HCT116 (cell line): ENCODE data around the gene ZFYVE27. TPM values are rescaled to one million over a fixed set of nuclear protein-coding genes. Genes with fewer than 3 reads are reported as not detected.

ENCODE experiments used
- ATAC-seq: fragments of 200-7000 bp; cut with Tn5 transposase; 2 replicates; pipeline ENCODE4 v1.9.1; 2020; ENCODE audit warnings: mild to moderate bottlenecking, moderate library complexity
- BruUV-seq: library from RNA; stranded (reverse); fragments of 400-500 nt; replicated peaks from 2 replicates; lab custom pipeline; 2021; lab: Mats Ljungman, UMichigan
- CTCF ChIA-PET: fragments of 300-600 bp; sonication (Branson Sonifier 250); formaldehyde crosslinking; loops from one replicate; lab custom pipeline; 2021; ENCODE audit warnings: antibody characterized with exemption; lab: Charles Lee
- POLR2A ChIA-PET: fragments of 300-600, 350-600 bp; sonication (Branson Sonifier 250); formaldehyde crosslinking; loops from one replicate; lab custom pipeline; 2021; ENCODE audit warnings: antibody characterized with exemption; lab: Charles Lee
- RAD21 ChIA-PET, 2 experiments: fragments of 300-600 bp; sonication (Branson Sonifier 250); formaldehyde crosslinking; loops; one replicate each; lab custom pipeline; 2023; ENCODE audit warnings: low total read pairs in 2 of 2; ENCODE audit not compliant: uncharacterized antibody in 2 of 2, unreplicated experiment in 2 of 2, low non-redundant PET in 1 of 2; lab: Charles Lee
- DNase-seq: peaks from one replicate; pipeline ENCODE4 v3.0.0-alpha.2; 2010; ENCODE audit warnings: low read depth, low spot score
- H2AFZ ChIP-seq: fragments of 200-600 bp; shearing (Covaris generic), sonication (generic); 2 replicates; pipeline ENCODE4 v1.6.1; 2017; ENCODE audit warnings: low read depth, mixed run types, mixed read lengths, antibody characterized with exemption, low read length; ENCODE audit not compliant: poor library complexity, severe bottlenecking
- H3K27ac ChIP-seq: 2 replicates; pipeline ENCODE4 v1.5.1; 2012; ENCODE audit warnings: low read depth, low read length
- H3K27me3 ChIP-seq: fragments of 200-600 bp; sonication (generic); 2 replicates; pipeline ENCODE4 v1.6.1; 2016; ENCODE audit warnings: mixed run types, low read length, mixed read lengths; ENCODE audit not compliant: insufficient read depth
- H3K36me3 ChIP-seq, 2 experiments: fragments of 200-500 bp in 1 of 2; fragments of 200-600 bp in 1 of 2; sonication (Bioruptor generic) in 1 of 2; sonication (generic) in 1 of 2; 2 replicates each; pipeline versions ENCODE4 v1.5.1 to v1.6.1; 2014 to 2016; ENCODE audit warnings: low read length in 2 of 2, inconsistent platforms in 1 of 2, mixed read lengths in 1 of 2, mixed run types in 1 of 2; ENCODE audit not compliant: insufficient read depth in 2 of 2, control insufficient read depth in 1 of 2
- H3K4me1 ChIP-seq, 2 experiments: fragments of 200-600 bp in 1 of 2; sonication (generic) in 1 of 2; 2 replicates each; pipeline versions ENCODE4 v1.5.1 to v1.6.1; 2012 to 2017; ENCODE audit warnings: low read length in 2 of 2, inconsistent platforms in 1 of 2, mild to moderate bottlenecking in 1 of 2, mixed read lengths in 1 of 2, mixed run types in 1 of 2, moderate library complexity in 1 of 2; ENCODE audit not compliant: insufficient read depth in 2 of 2, control insufficient read depth in 1 of 2
- H3K4me2 ChIP-seq: fragments of 200-600 bp; sonication (generic); 2 replicates; pipeline ENCODE4 v1.6.1; 2017; ENCODE audit warnings: mixed run types, low read length, mixed read lengths
- H3K4me3 ChIP-seq, 2 experiments: fragments of 200-600 bp in 1 of 2; sonication (generic) in 1 of 2; replicated peaks in 1 of 2; 2 replicates each; pipeline ENCODE4 v1.5.1; 2011 to 2016; ENCODE audit warnings: low read length in 2 of 2, control low read depth in 1 of 2, low read depth in 1 of 2, mild to moderate bottlenecking in 1 of 2, mixed read lengths in 1 of 2, mixed run types in 1 of 2
- H3K79me2 ChIP-seq: fragments of 200-600 bp; sonication (generic); 2 replicates; pipeline ENCODE4 v1.6.1; 2017; ENCODE audit warnings: mild to moderate bottlenecking, mixed run types, low read length, moderate library complexity, mixed read lengths; ENCODE audit not compliant: insufficient read depth
- H3K9ac ChIP-seq: fragments of 200-600 bp; sonication (generic); 2 replicates; pipeline ENCODE4 v1.6.1; 2016; ENCODE audit warnings: low read length, mixed read lengths
- H3K9me2 ChIP-seq: fragments of 200-600 bp; sonication (generic), shearing (Covaris generic); 2 replicates; pipeline ENCODE4 v1.6.1; 2017; ENCODE audit warnings: mixed run types, mild to moderate bottlenecking, moderate library complexity; ENCODE audit not compliant: insufficient read depth
- H3K9me3 ChIP-seq, 2 experiments: fragments of 200-500 bp in 1 of 2; fragments of 200-600 bp in 1 of 2; sonication (Bioruptor generic) in 1 of 2; sonication (generic) in 1 of 2; 2 replicates each; pipeline ENCODE4 v1.6.1; 2014 to 2017; ENCODE audit warnings: low read length in 2 of 2, mixed read lengths in 2 of 2, inconsistent platforms in 1 of 2, low read depth in 1 of 2, mild to moderate bottlenecking in 1 of 2, mixed run types in 1 of 2, moderate library complexity in 1 of 2; ENCODE audit not compliant: control insufficient read depth in 1 of 2, insufficient read depth in 1 of 2
- H4K20me1 ChIP-seq: fragments of 200-600 bp; sonication (generic), shearing (Covaris generic); 2 replicates; pipeline ENCODE4 v1.6.1; 2017; ENCODE audit warnings: mixed run types, mild to moderate bottlenecking, moderate library complexity; ENCODE audit not compliant: insufficient read depth
- ELF1 ChIP-seq: IDR thresholded peaks from 2 replicates; pipeline ENCODE4 v1.6.1; 2012; ENCODE audit warnings: low read depth, borderline replicate concordance
- EZH2 ChIP-seq: fragments of 200-600 bp; sonication (generic); IDR thresholded peaks from 2 replicates; pipeline ENCODE4 v1.6.1; 2017; ENCODE audit warnings: antibody characterized with exemption, mixed run types
- EZH2phosphoT487 ChIP-seq: fragments of 200-600 bp; IDR thresholded peaks from 2 replicates; pipeline ENCODE4 v1.6.1; 2018; ENCODE audit warnings: antibody characterized with exemption, borderline replicate concordance
- FOSL1 ChIP-seq: IDR thresholded peaks from 2 replicates; pipeline ENCODE4 v1.6.1; 2012; ENCODE audit warnings: low read depth
- POLR2A ChIP-seq: IDR thresholded peaks from 2 replicates; pipeline ENCODE4 v1.7.0; 2011; ENCODE audit warnings: borderline replicate concordance; ENCODE audit not compliant: insufficient read depth, insufficient read length; ENCODE audit errors: extremely low read depth
- POLR2AphosphoS5 ChIP-seq: IDR thresholded peaks from 2 replicates; pipeline ENCODE4 v1.6.1; 2011; ENCODE audit warnings: mild to moderate bottlenecking, low read depth, low read length, moderate library complexity
- RAD21 ChIP-seq: IDR thresholded peaks from 2 replicates; pipeline ENCODE4 v1.6.1; 2012; ENCODE audit warnings: low read depth, mild to moderate bottlenecking
- TCF7L2 ChIP-seq: IDR thresholded peaks from 2 replicates; pipeline ENCODE4 v1.7.0; 2011; ENCODE audit warnings: borderline replicate concordance, inconsistent platforms; ENCODE audit not compliant: insufficient read depth, insufficient read length; ENCODE audit errors: extremely low read depth
- YY1 ChIP-seq: IDR thresholded peaks from 2 replicates; pipeline ENCODE4 v1.6.1; 2011; ENCODE audit warnings: low read length, low read depth, moderate library complexity, mild to moderate bottlenecking; ENCODE audit not compliant: insufficient replicate concordance; ENCODE audit errors: extremely low read depth
- ZNF274 ChIP-seq: fragments of 200-500 bp; sonication (Bioruptor generic); IDR thresholded peaks from 2 replicates; pipeline ENCODE4 v1.6.1; 2014; ENCODE audit warnings: mild to moderate bottlenecking, low read depth, low read length, inconsistent platforms
- intact Hi-C: fragments of 100-400 bp; cut with micrococcal nuclease; formaldehyde crosslinking; loops from 2 replicates; pipeline ENCODE4 v1.10.0; 2022
- total RNA-seq: library from RNA; stranded (reverse); gene quantifications from one replicate; pipeline ENCODE4 v1.2.1, GENCODE V29; 2021; ENCODE audit not compliant: unreplicated experiment
- TF ChIP-seq, protein P1 (sequence below): IDR thresholded peaks from 2 replicates; pipeline ENCODE4 v1.6.1; 2012; ENCODE audit warnings: low read depth

The ZFYVE27 gene
- total RNA-seq, 1 experiment from 2014 or later, result 28.4 TPM

DNA sequence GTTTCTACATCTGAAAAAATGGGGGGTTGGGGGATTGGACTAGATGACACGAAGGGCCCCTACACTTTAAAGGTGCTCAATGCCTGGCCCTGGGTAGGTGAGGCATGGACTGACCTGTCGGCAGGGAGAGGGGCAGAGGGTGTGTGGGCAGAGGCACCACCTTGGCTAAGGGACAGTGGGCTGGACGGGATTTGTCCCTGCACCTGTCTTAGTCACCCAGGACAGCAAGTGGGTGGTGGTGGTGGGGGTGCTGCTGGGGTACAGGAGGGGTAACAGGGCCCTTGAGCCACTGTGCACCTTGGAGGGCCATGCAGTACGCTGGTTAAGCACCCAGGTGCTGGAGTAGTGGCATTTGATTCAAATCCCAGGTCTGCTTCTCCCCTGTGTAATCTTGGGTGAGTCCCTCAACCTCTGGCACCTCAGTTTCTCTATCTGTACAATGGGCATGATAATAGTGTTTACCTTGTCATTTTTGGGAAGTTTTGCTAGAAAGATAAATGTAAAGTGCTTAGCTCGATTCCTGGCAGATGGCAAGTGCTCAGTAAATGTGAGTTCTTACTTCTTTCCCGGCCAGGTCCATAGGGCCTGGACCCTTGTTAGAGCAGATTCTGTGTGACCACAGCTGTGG, 53.0 kb downstream of the ZFYVE27 start:
- intact Hi-C loops, result loop anchor here (2.0 kb wide), 1 partner anchor 239 kb away; no protein-coding TSS in a partner anchor
- H3K27ac ChIP-seq, result no peak overlapping the region
- ChIA-PET POLR2A (no interaction called here), RAD21 (interaction anchor here in 1 of 2 experiments (0.7 kb wide), 1 partner anchor 110 kb away, joined by 7 read pairs; no protein-coding TSS in a partner anchor), CTCF (interaction anchor here (8.2 kb wide), 1 partner anchor 79 kb away, joined by 51 read pairs; no protein-coding TSS in a partner anchor)
- no peak for ATAC-seq
- H2AFZ ChIP-seq, result no peak overlapping the region
- no TSS peak for BruUV-seq
- H4K20me1 ChIP-seq, result no peaks in the 10 kb centered on the region
- H3K9ac ChIP-seq, result no peak overlapping the region
- H3K36me3 ChIP-seq, result no peaks in the 10 kb centered on the region
- no peak overlapping the region for H3K4me3 ChIP-seq
- H3K4me2 ChIP-seq, result no peak overlapping the region
- no peaks in the 10 kb centered on the region for H3K79me2 ChIP-seq
- H3K4me1 ChIP-seq, result no peaks in the 10 kb centered on the region
- H3K9me2 ChIP-seq, result no peaks in the 10 kb centered on the region
- H3K27me3 ChIP-seq, result no peaks in the 10 kb centered on the region
- H3K9me3 ChIP-seq, result no peaks in the 10 kb centered on the region
- TF ChIP-seq FOSL1, result no peak
- TF ChIP-seq POLR2A, result no peak
- no peak for TF ChIP-seq ELF1
- TF ChIP-seq, protein P1, sequence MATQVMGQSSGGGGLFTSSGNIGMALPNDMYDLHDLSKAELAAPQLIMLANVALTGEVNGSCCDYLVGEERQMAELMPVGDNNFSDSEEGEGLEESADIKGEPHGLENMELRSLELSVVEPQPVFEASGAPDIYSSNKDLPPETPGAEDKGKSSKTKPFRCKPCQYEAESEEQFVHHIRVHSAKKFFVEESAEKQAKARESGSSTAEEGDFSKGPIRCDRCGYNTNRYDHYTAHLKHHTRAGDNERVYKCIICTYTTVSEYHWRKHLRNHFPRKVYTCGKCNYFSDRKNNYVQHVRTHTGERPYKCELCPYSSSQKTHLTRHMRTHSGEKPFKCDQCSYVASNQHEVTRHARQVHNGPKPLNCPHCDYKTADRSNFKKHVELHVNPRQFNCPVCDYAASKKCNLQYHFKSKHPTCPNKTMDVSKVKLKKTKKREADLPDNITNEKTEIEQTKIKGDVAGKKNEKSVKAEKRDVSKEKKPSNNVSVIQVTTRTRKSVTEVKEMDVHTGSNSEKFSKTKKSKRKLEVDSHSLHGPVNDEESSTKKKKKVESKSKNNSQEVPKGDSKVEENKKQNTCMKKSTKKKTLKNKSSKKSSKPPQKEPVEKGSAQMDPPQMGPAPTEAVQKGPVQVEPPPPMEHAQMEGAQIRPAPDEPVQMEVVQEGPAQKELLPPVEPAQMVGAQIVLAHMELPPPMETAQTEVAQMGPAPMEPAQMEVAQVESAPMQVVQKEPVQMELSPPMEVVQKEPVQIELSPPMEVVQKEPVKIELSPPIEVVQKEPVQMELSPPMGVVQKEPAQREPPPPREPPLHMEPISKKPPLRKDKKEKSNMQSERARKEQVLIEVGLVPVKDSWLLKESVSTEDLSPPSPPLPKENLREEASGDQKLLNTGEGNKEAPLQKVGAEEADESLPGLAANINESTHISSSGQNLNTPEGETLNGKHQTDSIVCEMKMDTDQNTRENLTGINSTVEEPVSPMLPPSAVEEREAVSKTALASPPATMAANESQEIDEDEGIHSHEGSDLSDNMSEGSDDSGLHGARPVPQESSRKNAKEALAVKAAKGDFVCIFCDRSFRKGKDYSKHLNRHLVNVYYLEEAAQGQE, result no peak
- no peak for TF ChIP-seq YY1
- no peak for TF ChIP-seq RAD21
- TF ChIP-seq POLR2AphosphoS5, result no peak
- TF ChIP-seq EZH2, result no peak
- TF ChIP-seq EZH2phosphoT487, result no peak
- TF ChIP-seq ZNF274, result no peak
- no peak for TF ChIP-seq TCF7L2
- no peak for DNase-seq
